HepG2 (cell line): ENCODE results near the gene MBTD1. TPM values are rescaled to one million over a fixed set of nuclear protein-coding genes. Genes with fewer than 3 reads are reported as not detected.

ENCODE experiments used
- GFI1 ChIP-seq: sonication (generic); formaldehyde crosslinking; IDR thresholded peaks from 2 replicates; pipeline ENCODE4 v1.5.0; 2020; ENCODE audit warnings: missing genetic modification reagents, mild to moderate bottlenecking, borderline replicate concordance
- GPN1 ChIP-seq: sonication (generic); formaldehyde crosslinking; IDR thresholded peaks from 2 replicates; pipeline ENCODE4 v1.5.1; 2020; ENCODE audit warnings: missing genetic modification reagents, borderline replicate concordance
- JDP2 ChIP-seq: sonication (generic); formaldehyde crosslinking; IDR thresholded peaks from 2 replicates; pipeline ENCODE4 v1.8.1; 2022; ENCODE audit warnings: missing genetic modification reagents, borderline replicate concordance
- KLF16 ChIP-seq, 2 experiments: sonication (generic) in 1 of 2; formaldehyde crosslinking in 1 of 2; IDR thresholded peaks; 2 replicates each; pipeline versions ENCODE4 v1.6.1 to v1.8.0; 2016 to 2023; ENCODE audit warnings: missing genetic modification reagents in 2 of 2, missing compliant biosample characterization in 1 of 2
- MXD4 ChIP-seq: IDR thresholded peaks from 2 replicates; pipeline ENCODE4 v1.6.1; 2016; ENCODE audit warnings: mild to moderate bottlenecking, missing biosample characterization, missing genetic modification reagents
- NFYB ChIP-seq: sonication (generic); formaldehyde crosslinking; IDR thresholded peaks from 2 replicates; pipeline ENCODE4 v1.4.0; 2020; ENCODE audit warnings: missing genetic modification reagents
- ONECUT2 ChIP-seq: sonication (generic); formaldehyde crosslinking; IDR thresholded peaks from 2 replicates; pipeline ENCODE4 v1.4.0; 2020; ENCODE audit warnings: missing genetic modification reagents
- PHF8 ChIP-seq: sonication (generic); formaldehyde crosslinking; IDR thresholded peaks from 2 replicates; pipeline ENCODE4 v1.5.0; 2020; ENCODE audit warnings: missing genetic modification reagents
- PLRG1 ChIP-seq: fragments of 450-650 bp; conservative IDR thresholded peaks from 2 replicates; pipeline ENCODE4 v1.6.1; 2016
- SKI ChIP-seq: fragments of 450-650 bp; IDR thresholded peaks from one replicate; pipeline ENCODE4 v1.6.1; 2018; ENCODE audit warnings: mild to moderate bottlenecking; ENCODE audit not compliant: partially characterized antibody
- SUZ12 ChIP-seq: fragments of 150-350 bp; IDR thresholded peaks from 2 replicates; pipeline ENCODE4 v1.6.1; 2014; ENCODE audit warnings: low read depth, low read length
- ZBTB3 ChIP-seq: sonication (generic); formaldehyde crosslinking; IDR thresholded peaks from 2 replicates; pipeline ENCODE4 v1.4.0; 2020; ENCODE audit warnings: low read depth, mild to moderate bottlenecking, moderate library complexity, missing genetic modification reagents, borderline replicate concordance
- ZBTB42 ChIP-seq: sonication (generic); formaldehyde crosslinking; IDR thresholded peaks from 2 replicates; pipeline ENCODE4 v1.5.0; 2020; ENCODE audit warnings: mild to moderate bottlenecking, missing genetic modification reagents
- ZBTB49 ChIP-seq: sonication (generic); formaldehyde crosslinking; IDR thresholded peaks from 2 replicates; pipeline ENCODE4 v1.4.0; 2020; ENCODE audit warnings: missing genetic modification reagents, borderline replicate concordance
- ZNF292 ChIP-seq: sonication (generic); formaldehyde crosslinking; IDR thresholded peaks from 2 replicates; pipeline ENCODE4 v1.8.1; 2022; ENCODE audit warnings: mild to moderate bottlenecking, low read depth, missing genetic modification reagents, borderline replicate concordance
- ZNF414 ChIP-seq: sonication (generic); formaldehyde crosslinking; IDR thresholded peaks from 2 replicates; pipeline ENCODE4 v1.5.0; 2020; ENCODE audit warnings: missing genetic modification reagents
- ZNF432 ChIP-seq: sonication (generic); formaldehyde crosslinking; IDR thresholded peaks from 2 replicates; pipeline ENCODE4 v1.5.0; 2020; ENCODE audit warnings: missing genetic modification reagents, mild to moderate bottlenecking, borderline replicate concordance
- ZNF446 ChIP-seq: sonication (generic); formaldehyde crosslinking; IDR thresholded peaks from 2 replicates; pipeline ENCODE4 v1.5.0; 2020; ENCODE audit warnings: mild to moderate bottlenecking, missing genetic modification reagents
- ZNF597 ChIP-seq: sonication (generic); formaldehyde crosslinking; IDR thresholded peaks from 2 replicates; pipeline ENCODE4 v1.5.0; 2020; ENCODE audit warnings: missing genetic modification reagents
- ZNF691 ChIP-seq: sonication (generic); formaldehyde crosslinking; IDR thresholded peaks from 2 replicates; pipeline ENCODE4 v1.4.0; 2020; ENCODE audit warnings: missing genetic modification reagents, low read depth, mild to moderate bottlenecking, borderline replicate concordance
- ZNF775 ChIP-seq: sonication (generic); formaldehyde crosslinking; IDR thresholded peaks from 2 replicates; pipeline ENCODE4 v1.4.0; 2020; ENCODE audit warnings: missing genetic modification reagents, mild to moderate bottlenecking, moderate library complexity, borderline replicate concordance
- ZSCAN31 ChIP-seq: sonication (generic); formaldehyde crosslinking; IDR thresholded peaks from 2 replicates; pipeline ENCODE4 v1.5.0; 2020; ENCODE audit warnings: low read depth, mild to moderate bottlenecking, missing genetic modification reagents
- polyA plus RNA-seq, 8 experiments: library from polyadenylated mRNA; depleted of rRNA in 3 of 8; stranded (reverse) in 7 of 8; unstranded in 1 of 8; fragments of >200 nt; fragmentation: Illumina TruSeq in 4 of 8; extraction: Trizol in 4 of 8; gene quantifications; 2 replicates each; pipeline versions ENCODE4 v1.2.1 to v1.2.3, GENCODE V29; 2011 to 2016; ENCODE audit warnings: low read depth in 4 of 8, missing spikeins in 1 of 8, mixed read lengths in 1 of 8; ENCODE audit not compliant: insufficient read depth in 1 of 8
- total RNA-seq, 5 experiments: library from RNA; depleted of rRNA; stranded (reverse); fragments of >200 nt; fragmentation: Illumina TruSeq; extraction: Trizol; gene quantifications; 2 replicates each; pipeline ENCODE4 v1.2.3, GENCODE V29; 2016; ENCODE audit warnings: low read depth in 1 of 5

Gene MBTD1
- total and polyA plus RNA-seq, 2 of the 13 experiments (the other 11 are each of a cell fraction or from before 2014, with no cell fraction given), result 20.9 TPM

- peak; percentile 95; the same call in 1 of the 2 replicates for TF ChIP-seq ZBTB49 (CRISPR knock-in tag)
- no peak; the same call in none of the 2 replicates for TF ChIP-seq NFYB (CRISPR knock-in tag)
- no peak for TF ChIP-seq PLRG1
- TF ChIP-seq ZNF292 (CRISPR knock-in tag), result peak; percentile 78; the same call in 1 of the 2 replicates
- peak; percentile 18; the same call in 1 of the 2 replicates for TF ChIP-seq SUZ12
- TF ChIP-seq ZSCAN31 (CRISPR knock-in tag), result peak; percentile 94
- TF ChIP-seq MXD4, result peak; percentile 100
- peak; percentile 99 for TF ChIP-seq ZNF691 (CRISPR knock-in tag)
- peak; percentile 93 for TF ChIP-seq GFI1 (CRISPR knock-in tag)
- TF ChIP-seq KLF16 (CRISPR knock-in tag; IDR thresholded peaks at IDR 0.05), result peak; percentile 67 to 100; a peak in 3 of 4 replicates
- peak; percentile 97 for TF ChIP-seq PHF8
- TF ChIP-seq ZNF446, result peak; percentile 97
- no peak for TF ChIP-seq JDP2 (CRISPR knock-in tag)
- TF ChIP-seq ZNF414, result peak; percentile 96
- TF ChIP-seq GPN1, result peak; percentile 53; the same call in 1 of the 2 replicates
- TF ChIP-seq ZNF597 (CRISPR knock-in tag), result peak; percentile 25; the same call in 1 of the 2 replicates
- peak; percentile 72 for TF ChIP-seq ONECUT2 (CRISPR knock-in tag)
- peak; percentile 90; the same call in 1 of the 2 replicates for TF ChIP-seq ZNF432 (CRISPR knock-in tag)
- peak; percentile 47; the same call in 1 of the 2 replicates for TF ChIP-seq ZBTB42
- TF ChIP-seq SKI, result peak; percentile 85
- TF ChIP-seq ZNF775 (CRISPR knock-in tag), result peak; percentile 98
- TF ChIP-seq ZBTB3 (CRISPR knock-in tag), result peak; percentile 96
Observed at GRCh38 chr17:51153210-51154072, 106.4 kb downstream of the MBTD1 start, which contains the start of gene NME1 (continued).
